AG04450 (cell line): Measurements from ENCODE around the gene IGFBP6. TPM values are rescaled to one million over a fixed set of nuclear protein-coding genes. Genes with fewer than 3 reads are reported as not detected.

Experiments
- CTCF ChIA-PET: fragments of 300-600, 350-600 bp; formaldehyde crosslinking; extraction: SDS; loops from one replicate; lab custom pipeline; 2022; ENCODE audit warnings: antibody characterized with exemption, inconsistent platforms; lab: Charles Lee
- POLR2A ChIA-PET: fragments of 350-600 bp; formaldehyde crosslinking; extraction: SDS; loops from one replicate; lab custom pipeline; 2021; ENCODE audit warnings: antibody characterized with exemption, inconsistent platforms; lab: Yijun Ruan, JAX
- DNase-seq: peaks from one replicate; pipeline ENCODE4 v3.0.0-alpha.2; 2011; ENCODE audit warnings: low read depth, low spot score
- H3K27ac ChIP-seq: one replicate; pipeline ENCODE4 v1.5.1; 2012; ENCODE audit warnings: low read depth, low read length, control low read depth
- H3K27me3 ChIP-seq: one replicate; pipeline ENCODE4 v1.6.0; 2012; ENCODE audit warnings: low read length; ENCODE audit not compliant: control insufficient read depth, insufficient read depth
- H3K4me3 ChIP-seq: 2 replicates; pipeline ENCODE4 v1.5.1; 2011; ENCODE audit warnings: mild to moderate bottlenecking, low read depth, low read length, control low read depth
- H3K9me3 ChIP-seq: 2 replicates; pipeline ENCODE4 v1.5.1; 2012; ENCODE audit warnings: low read length; ENCODE audit not compliant: control insufficient read depth, insufficient read depth
- CTCF ChIP-seq: IDR thresholded peaks from 2 replicates; pipeline ENCODE4 v1.5.1; 2011; ENCODE audit warnings: low read depth, low read length, control low read depth, inconsistent platforms
- polyA plus RNA-seq: library from polyadenylated mRNA; depleted of rRNA; stranded (reverse); fragments of >200 nt; gene quantifications from 2 replicates; pipeline ENCODE4 v1.2.3, GENCODE V29; 2011

Gene IGFBP6
- polyA plus RNA-seq, 1 experiment, result 182 TPM

- Histone ChIP-seq H3K27ac (peak overlapping the region; percentile 66), H3K9me3 (no peaks in the 10 kb centered on the region), H3K4me3 (peak overlapping the region; percentile 69), H3K27me3 (no peaks in the 10 kb centered on the region)
- CTCF ChIA-PET, result interaction anchor here (0.9 to 3.5 kb wide), 6 partner anchors 13 to 242 kb away, joined by 3 to 31 read pairs (median 9); partner anchors contain the start of genes AAAS and IGFBP6
- no peak for DNase-seq
- POLR2A ChIA-PET, result interaction anchor here (0.5 to 3.1 kb wide), 28 partner anchors 8 to 1212 kb away, joined by 3 to 64 read pairs (median 4); partner anchors contain the start of genes CSAD, IGFBP6, PFDN5 and SOAT2
- no peak for TF ChIP-seq CTCF
These were observed 18.8 kb upstream of the IGFBP6 start for GRCh38 chr12:53078425-53079225.

GRCh38 chr12:53079226-53080117 lies 18.0 kb upstream of the IGFBP6 start, which contains the start of gene SPRYD3:
TSS of gene SPRYD3 (minus strand) at chr12:53079390. CDS start at chr12:53079333, 57 bp downstream.
- TF ChIP-seq CTCF, result no peak
- POLR2A ChIA-PET, result interaction anchor here (0.5 to 3.1 kb wide), 28 partner anchors 9 to 1213 kb away, joined by 3 to 64 read pairs (median 4); partner anchors contain the start of genes CSAD, IGFBP6, PFDN5 and SOAT2

GRCh38 chr12:53082637-53083175 lies 14.8 kb upstream of the IGFBP6 start:
- TF ChIP-seq CTCF, result no peak
- H3K27ac ChIP-seq, result no peak overlapping the region
- POLR2A ChIA-PET, result interaction anchor here (0.7 kb wide), 1 partner anchor 16 kb away, joined by 4 read pairs; no protein-coding TSS in a partner anchor

More at GRCh38 chr12:53079226-53080117, 18.0 kb upstream of the IGFBP6 start, which contains the start of gene SPRYD3:
- Histone ChIP-seq H3K4me3 (peak within 1 kb of the TSS; percentile 69), H3K9me3 (peaks cover 2% of the 10 kb centered on the region; the same call in 1 of the 2 replicates), H3K27ac (peak within 1 kb of the TSS; percentile 97), H3K27me3 (no peaks in the 10 kb centered on the region)
- CTCF ChIA-PET, result interaction anchor here (0.6 to 3.5 kb wide), 7 partner anchors 14 to 242 kb away, joined by 3 to 31 read pairs (median 7); partner anchors contain the start of genes AAAS and IGFBP6
- DNase-seq, result peak; percentile 94

GRCh38 chr12:53086361-53086760 lies 11.1 kb upstream of the IGFBP6 start:
- Histone ChIP-seq H3K27me3 (no peaks in the 10 kb centered on the region), H3K4me3 (no peak overlapping the region), H3K27ac (no peak overlapping the region), H3K9me3 (peaks cover 4% of the 10 kb centered on the region; the same call in 1 of the 2 replicates)
- ChIA-PET POLR2A (interaction anchor here (1.2 kb wide), 1 partner anchor 20 kb away, joined by 5 read pairs; no protein-coding TSS in a partner anchor), CTCF (interaction anchor here (0.6 to 4.0 kb wide), 4 partner anchors 12 to 49 kb away, joined by 3 to 28 read pairs (median 6); no protein-coding TSS in a partner anchor)
- DNase-seq, result no peak
- no peak for TF ChIP-seq CTCF

More at GRCh38 chr12:53082637-53083175, 14.8 kb upstream of the IGFBP6 start:
- CTCF ChIA-PET, result interaction anchor here (0.8 kb wide), 1 partner anchor 238 kb away, joined by 3 read pairs; the partner anchor contains the start of gene AAAS
- no peak for DNase-seq
- Histone ChIP-seq H3K27me3 (no peaks in the 10 kb centered on the region), H3K9me3 (peaks cover 4% of the 10 kb centered on the region; the same call in 1 of the 2 replicates), H3K4me3 (no peak overlapping the region)
